Measurements from ENCODE around the gene DNAJC6. TPM values are rescaled to one million over a fixed set of nuclear protein-coding genes. Genes with fewer than 3 reads are reported as not detected.
"Not testable (repeated sequence)": the region's sequence is repeated elsewhere in the genome, so short reads cannot be mapped to it uniquely, and the experiment has no call there.

The DNAJC6 gene
- total RNA-seq, 3 donors from 2014 or later = 1.6 to 9.6 (median 1.8) TPM

GRCh38 chr1:65377496-65378246 lies 68.3 kb downstream of the DNAJC6 start:
- intact Hi-C loops (cut with DNase I, micrococcal nuclease) = no loop called here
- ATAC-seq = no peak

GRCh38 chr1:65378247-65378946 lies 69.1 kb downstream of the DNAJC6 start:
- H3K9me3 ChIP-seq = no peaks in the 10 kb centered on the region
- H3K4me1 ChIP-seq (ENCODE audit: low read depth) = no peaks in the 10 kb centered on the region
- intact Hi-C loops (cut with DNase I, micrococcal nuclease) = no loop called here
- TF ChIP-seq CTCF (IDR thresholded peaks at IDR 0.05) = no peak
- ATAC-seq = no peak
- no peak overlapping the region for H3K4me3 ChIP-seq
- H3K36me3 ChIP-seq (ENCODE audit: low read depth) = no peaks in the 10 kb centered on the region
- no peak for DNase-seq

More at GRCh38 chr1:65377496-65378246, 68.3 kb downstream of the DNAJC6 start:
- DNase-seq = no peak
- Histone ChIP-seq H3K4me1 (ENCODE audit: low read depth) (no peaks in the 10 kb centered on the region), H3K9me3 (no peaks in the 10 kb centered on the region), H3K36me3 (ENCODE audit: low read depth) (no peaks in the 10 kb centered on the region), H3K4me3 (no peak overlapping the region)
- no peak for TF ChIP-seq CTCF (IDR thresholded peaks at IDR 0.05)

GRCh38 chr1:65384426-65384825 lies 75.1 kb downstream of the DNAJC6 start:
- DNase-seq; ATAC-seq; H3K9me3 ChIP-seq; H3K36me3 ChIP-seq (ENCODE audit: low read depth); H3K4me1 ChIP-seq (ENCODE audit: low read depth); H3K4me3 ChIP-seq; intact Hi-C loops (cut with DNase I, micrococcal nuclease): not testable (repeated sequence)

GRCh38 chr1:65386439-65386838 lies 77.1 kb downstream of the DNAJC6 start:
- ATAC-seq = no peak
- H3K36me3 ChIP-seq (ENCODE audit: low read depth) = no peaks in the 10 kb centered on the region
- DNase-seq = no peak
- intact Hi-C loops (cut with DNase I, micrococcal nuclease) = no loop called here
- H3K4me3 ChIP-seq = no peak overlapping the region
- H3K4me1 ChIP-seq (ENCODE audit: low read depth) = no peaks in the 10 kb centered on the region
- H3K9me3 ChIP-seq = no peaks in the 10 kb centered on the region
- TF ChIP-seq CTCF (IDR thresholded peaks at IDR 0.05) = no peak

GRCh38 chr1:65387821-65388220 lies 78.5 kb downstream of the DNAJC6 start:
- DNase-seq = no peak
- Histone ChIP-seq H3K9me3 (no peaks in the 10 kb centered on the region), H3K4me1 (ENCODE audit: low read depth) (no peaks in the 10 kb centered on the region), H3K4me3 (no peak overlapping the region), H3K36me3 (ENCODE audit: low read depth) (no peaks in the 10 kb centered on the region)
- intact Hi-C loops (cut with DNase I, micrococcal nuclease) = no loop called here
- TF ChIP-seq CTCF (IDR thresholded peaks at IDR 0.05) = no peak
- no peak for ATAC-seq

Measured in mucosa of descending colon (tissue), 3 donors.